H9 (cell line): ENCODE data around the gene EIF4A3. TPM values are rescaled to one million over a fixed set of nuclear protein-coding genes. Genes with fewer than 3 reads are reported as not detected.

Experiments used
- DNase-seq: peaks from one replicate; pipeline ENCODE4 v3.0.0-alpha.2; 2017
- H2AFZ ChIP-seq: one replicate; pipeline ENCODE4 v1.6.1; 2013; ENCODE audit warnings: mild to moderate bottlenecking, low read length, control low read depth, moderate library complexity
- H2AK5ac ChIP-seq: 2 replicates; pipeline ENCODE4 v1.6.1; 2013; ENCODE audit warnings: low read length, control low read depth, mixed read lengths; ENCODE audit not compliant: insufficient read length
- H2BK120ac ChIP-seq: one replicate; pipeline ENCODE4 v1.6.1; 2013; ENCODE audit warnings: low read depth, mild to moderate bottlenecking, low read length, control low read depth, inconsistent platforms; ENCODE audit not compliant: poor library complexity, severe bottlenecking
- H2BK12ac ChIP-seq: 2 replicates; pipeline ENCODE4 v1.6.1; 2013; ENCODE audit warnings: low read length, control low read depth, mixed read lengths, low read depth; ENCODE audit not compliant: insufficient read length
- H2BK15ac ChIP-seq: 2 replicates; pipeline ENCODE4 v1.6.1; 2013; ENCODE audit warnings: low read depth, low read length, control low read depth
- H2BK20ac ChIP-seq: one replicate; pipeline ENCODE4 v1.6.1; 2013; ENCODE audit warnings: low read depth, mild to moderate bottlenecking, low read length, control low read depth, inconsistent platforms; ENCODE audit not compliant: poor library complexity, severe bottlenecking
- H2BK5ac ChIP-seq: 2 replicates; pipeline ENCODE4 v1.6.1; 2013; ENCODE audit warnings: low read length, control low read depth, mixed read lengths; ENCODE audit not compliant: insufficient read length
- H3K14ac ChIP-seq: 2 replicates; pipeline ENCODE4 v1.6.1; 2013; ENCODE audit warnings: low read length, control low read depth; ENCODE audit not compliant: insufficient read depth
- H3K18ac ChIP-seq: 2 replicates; pipeline ENCODE4 v1.6.1; 2013; ENCODE audit warnings: low read depth, mild to moderate bottlenecking, mixed read lengths, low read length, control low read depth; ENCODE audit not compliant: insufficient read length
- H3K23ac ChIP-seq: 2 replicates; pipeline ENCODE4 v1.6.1; 2013; ENCODE audit warnings: low read length, control low read depth, mixed read lengths, low read depth; ENCODE audit not compliant: insufficient read length
- H3K23me2 ChIP-seq: 2 replicates; pipeline ENCODE4 v1.6.1; 2013; ENCODE audit warnings: low read depth, mild to moderate bottlenecking, mixed read lengths, low read length, control low read depth; ENCODE audit not compliant: insufficient read length, poor library complexity, severe bottlenecking
- H3K27ac ChIP-seq: 2 replicates; pipeline ENCODE4 v1.5.1; 2013; ENCODE audit warnings: low read length, control low read depth, mixed read lengths, low read depth; ENCODE audit not compliant: insufficient read length
- H3K27me3 ChIP-seq: 2 replicates; pipeline ENCODE4 v1.6.1; 2013; ENCODE audit warnings: low read length, control low read depth, inconsistent platforms; ENCODE audit not compliant: insufficient read depth
- H3K4ac ChIP-seq: 2 replicates; pipeline ENCODE4 v1.6.1; 2013; ENCODE audit warnings: low read depth, mild to moderate bottlenecking, control low read depth, inconsistent platforms, low read length, moderate library complexity
- H3K4me1 ChIP-seq: 2 replicates; pipeline ENCODE4 v1.6.1; 2013; ENCODE audit warnings: low read length, control low read depth, inconsistent platforms; ENCODE audit not compliant: insufficient read depth
- H3K4me2 ChIP-seq: 2 replicates; pipeline ENCODE4 v1.6.1; 2013; ENCODE audit warnings: low read length, control low read depth, mixed read lengths; ENCODE audit not compliant: insufficient read length, insufficient read depth
- H3K56ac ChIP-seq: 2 replicates; pipeline ENCODE4 v1.6.1; 2013; ENCODE audit warnings: low read depth, mild to moderate bottlenecking, mixed read lengths, low read length, control low read depth; ENCODE audit not compliant: insufficient read length
- H3K79me1 ChIP-seq: 2 replicates; pipeline ENCODE4 v1.6.1; 2013; ENCODE audit warnings: low read depth, mild to moderate bottlenecking, moderate library complexity, low read length, control low read depth, inconsistent platforms; ENCODE audit not compliant: insufficient read depth, poor library complexity, severe bottlenecking
- H3K79me2 ChIP-seq: 2 replicates; pipeline ENCODE4 v1.6.1; 2013; ENCODE audit warnings: low read length, control low read depth, inconsistent platforms; ENCODE audit not compliant: insufficient read depth
- H3K9ac ChIP-seq: 2 replicates; pipeline ENCODE4 v1.6.1; 2013; ENCODE audit warnings: low read length, control low read depth, mixed read lengths; ENCODE audit not compliant: insufficient read length; ENCODE audit errors: extremely low read depth
- H3K9me3 ChIP-seq: one replicate; pipeline ENCODE4 v1.6.1; 2013; ENCODE audit warnings: low read depth, low read length, inconsistent platforms; ENCODE audit not compliant: control insufficient read depth
- H3T11ph ChIP-seq: one replicate; pipeline ENCODE4 v1.6.1; 2013; ENCODE audit warnings: mild to moderate bottlenecking, low read length, control low read depth, inconsistent platforms
- H4K20me1 ChIP-seq: one replicate; pipeline ENCODE4 v1.6.1; 2013; ENCODE audit not compliant: control insufficient read depth, insufficient read length, insufficient read depth
- H4K5ac ChIP-seq: 2 replicates; pipeline ENCODE4 v1.6.1; 2013; ENCODE audit warnings: low read depth, mild to moderate bottlenecking, mixed read lengths, low read length, control low read depth; ENCODE audit not compliant: insufficient read length
- H4K8ac ChIP-seq: replicated peaks from 2 replicates; pipeline ENCODE4 v1.6.1; 2013; ENCODE audit warnings: low read length, control low read depth, mixed read lengths, low read depth; ENCODE audit not compliant: insufficient read length
- H4K91ac ChIP-seq: 2 replicates; pipeline ENCODE4 v1.6.1; 2013; ENCODE audit warnings: low read depth, mild to moderate bottlenecking, moderate library complexity, mixed read lengths, low read length, control low read depth; ENCODE audit not compliant: insufficient read length
- H3K27ac Mint-ChIP-seq, 3 experiments: 2 replicates in 2 of 3; 3 replicates in 1 of 3; pipeline ENCODE4 v1.8.0; 2020 to 2021; ENCODE audit warnings: mixed read lengths in 3 of 3, mild to moderate bottlenecking in 1 of 3, moderate library complexity in 1 of 3
- H3K27me3 Mint-ChIP-seq: 2 replicates; pipeline ENCODE4 v1.8.0; 2021; ENCODE audit warnings: low read depth, mild to moderate bottlenecking, moderate library complexity, mixed read lengths
- H3K36me3 Mint-ChIP-seq, 3 experiments: 2 replicates in 2 of 3; 3 replicates in 1 of 3; pipeline ENCODE4 v1.8.0; 2020 to 2021; ENCODE audit warnings: low read depth in 3 of 3, mixed read lengths in 3 of 3; ENCODE audit not compliant: insufficient read depth in 1 of 3
- H3K4me1 Mint-ChIP-seq, 2 experiments: 2 replicates each; pipeline ENCODE4 v1.8.0; 2020; ENCODE audit warnings: mixed read lengths in 2 of 2
- H3K4me3 Mint-ChIP-seq, 2 experiments: 2 replicates in 1 of 2; 3 replicates in 1 of 2; pipeline ENCODE4 v1.8.0; 2020 to 2021; ENCODE audit warnings: mild to moderate bottlenecking in 2 of 2, mixed read lengths in 2 of 2, moderate library complexity in 1 of 2
- H3K9me3 Mint-ChIP-seq, 2 experiments: 2 replicates in 1 of 2; 3 replicates in 1 of 2; pipeline ENCODE4 v1.8.0; 2020; ENCODE audit warnings: mild to moderate bottlenecking in 2 of 2, mixed read lengths in 2 of 2, moderate library complexity in 1 of 2
- WGBS: extraction: QIAGEN DNeasy Blood & Tissue Kit; methylation state at CpG from one replicate; pipeline ENCODE4 v1.1.7; 2013; ENCODE audit warnings: missing lambda C conversion rate, low lambda C conversion rate, mixed read lengths; ENCODE audit not compliant: insufficient read length; ENCODE audit errors: extremely low coverage; 5-methylcytosine and 5-hydroxymethylcytosine counted together
- total RNA-seq: library from RNA; stranded (reverse); gene quantifications from 2 replicates; pipeline ENCODE4 v1.2.1, GENCODE V29; 2021
- TF ChIP-seq, protein P1 (sequence below): fragments of 200-600 bp; sonication (generic); conservative IDR thresholded peaks from 3 replicates; pipeline ENCODE4 v1.8.0; 2021; ENCODE audit warnings: antibody characterized with exemption, mild to moderate bottlenecking

The EIF4A3 gene
- total RNA-seq, 1 experiment from 2014 or later, result 162 TPM

DNA sequence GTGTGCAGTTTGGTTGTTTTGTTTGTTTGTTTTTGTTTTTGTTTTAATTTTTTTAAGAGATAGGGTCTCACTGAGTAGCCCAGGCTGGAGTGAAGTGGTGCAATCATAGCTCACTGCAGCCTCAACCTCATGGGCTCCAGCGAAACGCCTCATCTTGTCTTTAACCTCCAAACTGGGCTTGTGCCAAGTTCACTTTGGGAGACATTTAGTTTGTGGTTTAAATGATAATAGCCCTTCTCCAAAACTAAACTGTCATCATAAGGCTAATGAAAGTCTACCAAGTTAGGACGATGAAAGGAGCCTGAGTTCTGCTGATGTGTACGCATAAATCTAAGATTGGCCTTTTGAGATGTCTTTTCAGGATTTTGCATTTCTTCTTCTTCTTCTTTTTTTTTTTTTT is 16.4 kb upstream of the EIF4A3 start:
- no peak overlapping the region for H3T11ph ChIP-seq
- no peak overlapping the region for H3K27ac ChIP-seq
- no peak overlapping the region for H2BK5ac ChIP-seq
- H3K4me1 ChIP-seq, result peaks cover 5% of the 10 kb centered on the region; the same call in 1 of the 2 replicates
- no peak overlapping the region for H3K9ac ChIP-seq
- H2BK15ac ChIP-seq, result no peak overlapping the region
- no peaks in the 10 kb centered on the region for H3K23me2 ChIP-seq
- H3K4ac ChIP-seq, result no peak overlapping the region
- H3K27me3 ChIP-seq, result no peaks in the 10 kb centered on the region; the same call in 1 of the 2 replicates
- H3K36me3 Mint-ChIP-seq, result no peaks in the 10 kb centered on the region; a peak in 1 of 7 replicates
- H3K23ac ChIP-seq, result no peak overlapping the region
- H2BK20ac ChIP-seq, result no peak overlapping the region
- no peaks in the 10 kb centered on the region; a peak in 1 of 5 replicates for H3K9me3 Mint-ChIP-seq
- H4K20me1 ChIP-seq, result no peaks in the 10 kb centered on the region
- peaks cover 23% of the 10 kb centered on the region for H3K27me3 Mint-ChIP-seq
- no peak overlapping the region for H3K18ac ChIP-seq
- no peak overlapping the region for H3K4me2 ChIP-seq
- H3K79me2 ChIP-seq, result no peaks in the 10 kb centered on the region
- H3K4me3 Mint-ChIP-seq, result no peak overlapping the region
- H4K91ac ChIP-seq, result no peak overlapping the region
- no peak overlapping the region for H2BK120ac ChIP-seq
- no CpG with 5 or more reads among the region's 4 CpGs for WGBS
- H4K8ac ChIP-seq, result no peak overlapping the region
- no peak overlapping the region for H2AFZ ChIP-seq
- H3K14ac ChIP-seq, result no peak overlapping the region
- TF ChIP-seq, protein P1, sequence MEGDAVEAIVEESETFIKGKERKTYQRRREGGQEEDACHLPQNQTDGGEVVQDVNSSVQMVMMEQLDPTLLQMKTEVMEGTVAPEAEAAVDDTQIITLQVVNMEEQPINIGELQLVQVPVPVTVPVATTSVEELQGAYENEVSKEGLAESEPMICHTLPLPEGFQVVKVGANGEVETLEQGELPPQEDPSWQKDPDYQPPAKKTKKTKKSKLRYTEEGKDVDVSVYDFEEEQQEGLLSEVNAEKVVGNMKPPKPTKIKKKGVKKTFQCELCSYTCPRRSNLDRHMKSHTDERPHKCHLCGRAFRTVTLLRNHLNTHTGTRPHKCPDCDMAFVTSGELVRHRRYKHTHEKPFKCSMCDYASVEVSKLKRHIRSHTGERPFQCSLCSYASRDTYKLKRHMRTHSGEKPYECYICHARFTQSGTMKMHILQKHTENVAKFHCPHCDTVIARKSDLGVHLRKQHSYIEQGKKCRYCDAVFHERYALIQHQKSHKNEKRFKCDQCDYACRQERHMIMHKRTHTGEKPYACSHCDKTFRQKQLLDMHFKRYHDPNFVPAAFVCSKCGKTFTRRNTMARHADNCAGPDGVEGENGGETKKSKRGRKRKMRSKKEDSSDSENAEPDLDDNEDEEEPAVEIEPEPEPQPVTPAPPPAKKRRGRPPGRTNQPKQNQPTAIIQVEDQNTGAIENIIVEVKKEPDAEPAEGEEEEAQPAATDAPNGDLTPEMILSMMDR, result no peak
- no peak for DNase-seq
- no peak overlapping the region for H3K27ac Mint-ChIP-seq
- no peak overlapping the region for H3K56ac ChIP-seq
- H2AK5ac ChIP-seq, result no peak overlapping the region
- H4K5ac ChIP-seq, result no peak overlapping the region
- H3K4me1 Mint-ChIP-seq, result peaks cover 25 to 39% of the 10 kb centered on the region in 2 experiments
- H2BK12ac ChIP-seq, result no peak overlapping the region
- H3K79me1 ChIP-seq, result no peaks in the 10 kb centered on the region
- H3K9me3 ChIP-seq, result no peaks in the 10 kb centered on the region
